Brain microvascular endothelial cell (primary cell): Measurements from ENCODE around the gene NUP42.
A peak's percentile ranks its signal among the peaks of the same experiment; 100 is the strongest.

Experiments used
- DNase-seq: peaks from one replicate; pipeline ENCODE4 v3.0.0-alpha.2; 2020
- H3K27ac ChIP-seq: fragments of 250-450 bp; sonication (Bioruptor Pico); 2 replicates; pipeline ENCODE4 v1.5.1; 2020; ENCODE audit warnings: mild to moderate bottlenecking, moderate library complexity
- H3K27me3 ChIP-seq: fragments of 250-450 bp; sonication (Bioruptor Pico); replicated peaks from 2 replicates; pipeline ENCODE4 v1.5.1; 2020; ENCODE audit warnings: mild to moderate bottlenecking
- H3K36me3 ChIP-seq: fragments of 250-450 bp; sonication (Bioruptor Pico); replicated peaks from 2 replicates; pipeline ENCODE4 v1.5.1; 2020; ENCODE audit warnings: mild to moderate bottlenecking
- H3K4me3 ChIP-seq: 2 replicates; pipeline ENCODE4 v1.5.1; 2011; ENCODE audit warnings: low read depth, mild to moderate bottlenecking, control low read depth, low read length, moderate library complexity
- in situ Hi-C: cut with HindIII; loops from 2 replicates; pipeline ENCODE4 v1.10.0; 2017; ENCODE audit warnings: low sequenced_read_pairs, low pct_ligation_motif_present
- TF ChIP-seq, protein P1 (sequence below): IDR thresholded peaks from 2 replicates; pipeline ENCODE4 v1.5.1; 2011; ENCODE audit warnings: low read depth, mild to moderate bottlenecking, moderate library complexity, low read length, control low read depth, inconsistent platforms; ENCODE audit errors: missing control alignments

Gene NUP42

DNA sequence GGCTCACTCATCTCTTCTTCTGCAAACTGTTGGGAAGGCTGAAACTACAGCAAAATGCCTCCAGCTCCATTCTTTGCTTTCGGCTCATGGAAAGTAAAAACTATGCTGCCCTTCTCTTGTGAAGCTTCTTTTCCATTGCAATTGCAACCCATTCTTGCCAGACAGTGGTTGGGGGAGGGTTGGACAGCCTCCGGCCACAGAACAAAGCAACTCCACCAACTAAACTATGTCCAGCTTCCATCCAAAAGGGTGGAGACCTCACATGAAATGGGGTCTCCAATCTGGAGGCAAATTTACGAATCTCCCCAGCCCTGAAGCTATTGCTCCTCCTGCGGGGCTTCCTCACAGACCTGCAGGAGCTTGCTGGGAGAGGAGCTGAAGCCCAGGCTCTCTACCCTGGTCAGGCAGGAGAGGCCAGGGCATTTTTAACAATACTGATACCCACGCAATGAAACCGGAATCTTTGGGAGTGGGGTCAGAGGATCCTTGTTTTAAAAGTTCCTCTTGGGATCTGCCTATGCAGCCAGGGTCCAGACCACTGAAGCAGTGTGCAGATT, 65.3 kb downstream of the NUP42 start:
- no peak overlapping the region for H3K27ac ChIP-seq
- TF ChIP-seq, protein P1, sequence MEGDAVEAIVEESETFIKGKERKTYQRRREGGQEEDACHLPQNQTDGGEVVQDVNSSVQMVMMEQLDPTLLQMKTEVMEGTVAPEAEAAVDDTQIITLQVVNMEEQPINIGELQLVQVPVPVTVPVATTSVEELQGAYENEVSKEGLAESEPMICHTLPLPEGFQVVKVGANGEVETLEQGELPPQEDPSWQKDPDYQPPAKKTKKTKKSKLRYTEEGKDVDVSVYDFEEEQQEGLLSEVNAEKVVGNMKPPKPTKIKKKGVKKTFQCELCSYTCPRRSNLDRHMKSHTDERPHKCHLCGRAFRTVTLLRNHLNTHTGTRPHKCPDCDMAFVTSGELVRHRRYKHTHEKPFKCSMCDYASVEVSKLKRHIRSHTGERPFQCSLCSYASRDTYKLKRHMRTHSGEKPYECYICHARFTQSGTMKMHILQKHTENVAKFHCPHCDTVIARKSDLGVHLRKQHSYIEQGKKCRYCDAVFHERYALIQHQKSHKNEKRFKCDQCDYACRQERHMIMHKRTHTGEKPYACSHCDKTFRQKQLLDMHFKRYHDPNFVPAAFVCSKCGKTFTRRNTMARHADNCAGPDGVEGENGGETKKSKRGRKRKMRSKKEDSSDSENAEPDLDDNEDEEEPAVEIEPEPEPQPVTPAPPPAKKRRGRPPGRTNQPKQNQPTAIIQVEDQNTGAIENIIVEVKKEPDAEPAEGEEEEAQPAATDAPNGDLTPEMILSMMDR, result no peak
- in situ Hi-C loops, result no loop called here
- no peak for DNase-seq
- peak overlapping the region; percentile 62 for H3K4me3 ChIP-seq
- H3K36me3 ChIP-seq, result no peaks in the 10 kb centered on the region
- no peaks in the 10 kb centered on the region for H3K27me3 ChIP-seq

DNA sequence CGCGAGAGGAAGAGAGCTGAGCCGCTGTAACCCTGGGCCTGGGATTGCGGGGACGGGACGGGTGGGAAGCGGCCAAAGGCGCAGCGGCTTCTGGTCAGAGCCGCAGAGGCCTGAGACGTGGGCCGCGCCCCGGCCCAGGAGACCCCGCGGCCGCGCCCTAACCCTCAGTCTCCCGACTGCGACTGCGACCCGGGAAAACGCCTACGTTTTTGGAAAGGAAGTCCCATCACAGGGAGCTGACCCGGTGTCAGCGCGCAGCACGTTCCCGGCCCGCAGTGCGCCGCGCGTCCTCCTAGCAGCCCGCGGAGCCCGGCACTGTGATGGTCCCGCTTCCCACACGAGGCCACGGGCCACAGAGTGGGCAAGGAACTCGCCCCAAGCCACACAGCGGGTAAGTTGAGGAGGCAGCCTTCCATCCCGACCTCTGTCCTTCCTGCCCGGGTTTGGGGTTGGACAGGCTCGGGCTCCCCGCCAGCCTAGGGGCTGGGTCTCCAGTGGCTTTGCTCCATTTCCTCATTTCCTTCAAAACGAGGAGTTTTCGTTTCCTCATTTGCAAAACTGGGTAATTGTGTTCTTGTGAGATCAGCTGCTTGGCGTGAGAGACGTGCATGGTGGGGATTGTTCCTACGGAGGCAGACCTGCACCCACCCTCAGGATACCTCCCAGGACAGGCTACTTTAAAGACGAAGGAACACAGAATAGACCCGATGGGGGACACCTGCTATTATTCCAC, 65.9 kb downstream of the NUP42 start:
- peak overlapping the region; percentile 62 for H3K4me3 ChIP-seq
- H3K27ac ChIP-seq, result no peak overlapping the region
- in situ Hi-C loops, result no loop called here
- H3K27me3 ChIP-seq, result no peaks in the 10 kb centered on the region
- no peak for DNase-seq
- TF ChIP-seq, protein P1, result no peak
- H3K36me3 ChIP-seq, result no peaks in the 10 kb centered on the region

DNA sequence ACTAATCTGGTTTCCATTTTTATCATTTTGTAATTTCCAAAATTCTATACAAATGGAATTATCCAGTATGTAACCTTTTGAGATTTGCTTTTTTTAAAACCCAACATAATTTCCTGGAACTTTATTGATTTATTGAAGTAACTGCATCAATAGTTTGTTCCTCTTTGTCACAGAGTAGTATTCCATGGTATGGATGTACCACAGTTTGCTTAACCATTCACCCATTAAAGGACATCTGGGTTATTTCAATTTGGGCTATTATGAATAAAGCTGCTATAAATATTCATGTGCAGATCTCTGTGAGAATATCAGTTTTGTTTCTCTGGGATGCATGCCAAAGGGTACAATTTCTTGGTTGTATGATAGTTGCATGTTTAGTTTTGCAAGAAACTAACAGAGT, 67.6 kb downstream of the NUP42 start:
- in situ Hi-C loops, result no loop called here
- TF ChIP-seq, protein P1, result no peak
- no peak for DNase-seq
- Histone ChIP-seq H3K4me3 (no peak overlapping the region), H3K27ac (no peak overlapping the region), H3K27me3 (no peaks in the 10 kb centered on the region), H3K36me3 (no peaks in the 10 kb centered on the region)
